Stomach smooth muscle (tissue), 2 donors: ENCODE data around the gene UQCRQ.

Experiments used
- H3K27ac ChIP-seq: one replicate; pipeline ENCODE4 v1.7.0; 2013; ENCODE audit warnings: mild to moderate bottlenecking, low read length, inconsistent platforms
- H3K27me3 ChIP-seq, 2 donors: one replicate each; pipeline ENCODE4 v1.7.0; 2013; ENCODE audit warnings: low read length in 2 of 2; ENCODE audit not compliant: insufficient read depth in 2 of 2, control insufficient read depth in 1 of 2
- H3K36me3 ChIP-seq, 2 donors: one replicate each; pipeline ENCODE4 v1.7.0; 2013; ENCODE audit warnings: low read length in 2 of 2; ENCODE audit not compliant: control insufficient read depth in 2 of 2, insufficient read depth in 2 of 2
- H3K4me1 ChIP-seq: one replicate; pipeline ENCODE4 v1.7.0; 2013; ENCODE audit warnings: low read length; ENCODE audit not compliant: control insufficient read depth, insufficient read depth
- H3K4me3 ChIP-seq, 2 donors: one replicate each; pipeline ENCODE4 v1.7.0; 2013; ENCODE audit warnings: low read length in 2 of 2
- H3K9ac ChIP-seq, 2 donors: one replicate each; pipeline ENCODE4 v1.7.0; 2013; ENCODE audit warnings: low read length in 2 of 2, mild to moderate bottlenecking in 1 of 2
- H3K9me3 ChIP-seq, 2 donors: one replicate each; pipeline ENCODE4 v1.7.0; 2013; ENCODE audit warnings: low read length in 2 of 2; ENCODE audit not compliant: control insufficient read depth in 2 of 2
- donor health status: healthy.
- donor health status: Pancreatic carcinoma.

UQCRQ gene

GRCh38 chr5:132866342-132867045, at the start of gene UQCRQ, which contains the start of gene GDF9:
Gene UQCRQ (plus strand): TSS chr5:132866642. CDS start chr5:132866882, 240 bp downstream.
Gene GDF9 (minus strand): TSS chr5:132866469. CDS start chr5:132864533, 1,936 bp downstream.
- peak within 1 kb of the TSS; percentile 75 to 93 for H3K9ac ChIP-seq
- no peaks in the 10 kb centered on the region for H3K27me3 ChIP-seq
- H3K27ac ChIP-seq = peak within 1 kb of the TSS; percentile 94
- H3K4me3 ChIP-seq = peak within 1 kb of the TSS; percentile 66 to 92
- H3K4me1 ChIP-seq = peaks cover 16% of the 10 kb centered on the region
- H3K9me3 ChIP-seq = no peaks in the 10 kb centered on the region
- H3K36me3 ChIP-seq = peaks cover 3 to 21% of the 10 kb centered on the region in 2 donors

GRCh38 chr5:132817011-132817410, 49.4 kb upstream of the UQCRQ start:
- Histone ChIP-seq H3K27ac (no peak overlapping the region), H3K9ac (no peak overlapping the region), H3K36me3 (no peaks in the 10 kb centered on the region), H3K4me3 (no peak overlapping the region), H3K9me3 (no peaks in the 10 kb centered on the region), H3K27me3 (peaks cover 10 to 38% of the 10 kb centered on the region in 2 donors), H3K4me1 (peaks cover 15% of the 10 kb centered on the region)

GRCh38 chr5:132819468-132819867, 47.0 kb upstream of the UQCRQ start:
- H3K4me3 ChIP-seq = no peak overlapping the region
- peaks cover 4 to 17% of the 10 kb centered on the region in 2 donors for H3K27me3 ChIP-seq
- no peak overlapping the region for H3K27ac ChIP-seq
- no peaks in the 10 kb centered on the region for H3K9me3 ChIP-seq
- H3K36me3 ChIP-seq = no peaks in the 10 kb centered on the region
- no peak overlapping the region for H3K9ac ChIP-seq
- peaks cover 14% of the 10 kb centered on the region for H3K4me1 ChIP-seq

GRCh38 chr5:132820162-132820754, 46.2 kb upstream of the UQCRQ start:
- Histone ChIP-seq H3K27me3 (peaks cover 6 to 18% of the 10 kb centered on the region in 2 donors), H3K9me3 (no peaks in the 10 kb centered on the region), H3K4me3 (no peak overlapping the region), H3K4me1 (peaks cover 14% of the 10 kb centered on the region), H3K9ac (no peak overlapping the region), H3K27ac (no peak overlapping the region), H3K36me3 (no peaks in the 10 kb centered on the region)

GRCh38 chr5:132821350-132821749, 45.1 kb upstream of the UQCRQ start:
- Histone ChIP-seq H3K36me3 (no peaks in the 10 kb centered on the region), H3K9me3 (no peaks in the 10 kb centered on the region), H3K4me1 (peaks cover 14% of the 10 kb centered on the region), H3K9ac (no peak overlapping the region), H3K27ac (no peak overlapping the region), H3K27me3 (peaks cover 10 to 28% of the 10 kb centered on the region in 2 donors), H3K4me3 (no peak overlapping the region)

GRCh38 chr5:132821791-132822190, 44.7 kb upstream of the UQCRQ start:
- Histone ChIP-seq H3K36me3 (no peaks in the 10 kb centered on the region), H3K4me1 (peaks cover 14% of the 10 kb centered on the region), H3K9ac (no peak overlapping the region), H3K27me3 (peaks cover 14 to 33% of the 10 kb centered on the region in 2 donors), H3K9me3 (no peaks in the 10 kb centered on the region), H3K4me3 (no peak overlapping the region), H3K27ac (no peak overlapping the region)

- Histone ChIP-seq H3K9ac (peak overlapping the region in 1 of 2 donors; percentile 25), H3K27ac (no peak overlapping the region), H3K9me3 (no peaks in the 10 kb centered on the region), H3K36me3 (no peaks in the 10 kb centered on the region), H3K4me1 (peaks cover 14% of the 10 kb centered on the region), H3K27me3 (peaks cover 16 to 35% of the 10 kb centered on the region in 2 donors), H3K4me3 (peak overlapping the region; percentile 33 to 63)
Measured at GRCh38 chr5:132822650-132823480, 43.6 kb upstream of the UQCRQ start.

GRCh38 chr5:132823481-132824050, 42.9 kb upstream of the UQCRQ start:
- H3K9me3 ChIP-seq = no peaks in the 10 kb centered on the region
- H3K27ac ChIP-seq = no peak overlapping the region
- no peaks in the 10 kb centered on the region for H3K36me3 ChIP-seq
- no peak overlapping the region for H3K9ac ChIP-seq
- peaks cover 14% of the 10 kb centered on the region for H3K4me1 ChIP-seq
- peak overlapping the region; percentile 33 to 63 for H3K4me3 ChIP-seq
- peaks cover 19 to 35% of the 10 kb centered on the region in 2 donors for H3K27me3 ChIP-seq

GRCh38 chr5:132824426-132824825, 42.0 kb upstream of the UQCRQ start:
- no peaks in the 10 kb centered on the region for H3K9me3 ChIP-seq
- H3K4me3 ChIP-seq = no peak overlapping the region
- H3K27me3 ChIP-seq = peaks cover 21 to 40% of the 10 kb centered on the region in 2 donors
- no peaks in the 10 kb centered on the region for H3K36me3 ChIP-seq
- H3K4me1 ChIP-seq = peaks cover 14% of the 10 kb centered on the region
- no peak overlapping the region for H3K27ac ChIP-seq
- no peak overlapping the region for H3K9ac ChIP-seq

GRCh38 chr5:132825033-132825833, 41.2 kb upstream of the UQCRQ start:
- peaks cover 18% of the 10 kb centered on the region for H3K4me1 ChIP-seq
- H3K27ac ChIP-seq = no peak overlapping the region
- peaks cover 21 to 38% of the 10 kb centered on the region in 2 donors for H3K27me3 ChIP-seq
- no peaks in the 10 kb centered on the region for H3K9me3 ChIP-seq
- H3K36me3 ChIP-seq = no peaks in the 10 kb centered on the region
- H3K9ac ChIP-seq = no peak overlapping the region
- no peak overlapping the region for H3K4me3 ChIP-seq
